K562 (cell line): ENCODE measurements around the gene TMEM135. TPM values are rescaled to one million over a fixed set of nuclear protein-coding genes. Genes with fewer than 3 reads are reported as not detected.
A peak's percentile ranks its signal among the peaks of the same experiment; 100 is the strongest.

ENCODE experiments used
- ATAC-seq: fragments of 200-7000 bp; cut with Tn5 transposase; 3 replicates; pipeline ENCODE4 v1.9.1; 2020; ENCODE audit warnings: moderate library complexity
- BruUV-seq: library from RNA; stranded (reverse); fragments of 400-500 nt; replicated peaks from 2 replicates; lab custom pipeline; 2021; lab: Mats Ljungman, UMichigan
- CTCF ChIA-PET: fragments of 300-600 bp; formaldehyde crosslinking; extraction: SDS; loops from one replicate; lab custom pipeline; 2021; ENCODE audit warnings: low intra/inter-chr PET ratio; lab: Yijun Ruan, JAX
- POLR2A ChIA-PET: fragments of 300-600, 350-650 bp; sonication (Branson Sonifier 250); formaldehyde crosslinking; extraction: SDS; loops from one replicate; lab custom pipeline; 2021; ENCODE audit warnings: antibody characterized with exemption, inconsistent platforms; lab: Yijun Ruan, JAX
- DNase-seq, 4 experiments: peaks; one replicate each; pipeline versions ENCODE4 v3.0.0 to v3.0.0-alpha.2; 2011 to 2018; ENCODE audit warnings: low spot score in 3 of 4, mixed read lengths in 3 of 4; ENCODE audit errors: extremely low read depth in 1 of 4
- FAIRE-seq: peaks from 2 replicates; lab custom pipeline; 2011; peaks lifted over from hg19 to GRCh38; lab: Jason Lieb, UNC
- H2AFZ ChIP-seq: 2 replicates; pipeline ENCODE4 v1.6.0; 2011; ENCODE audit warnings: low read depth, low read length, control low read depth, inconsistent platforms
- H3K27ac ChIP-seq: fragments of 200-600 bp; 3 replicates; pipeline ENCODE4 v1.8.0; 2011; ENCODE audit warnings: low read depth, mild to moderate bottlenecking, control low read depth, inconsistent platforms, low read length, moderate library complexity, mixed read lengths; ENCODE audit errors: extremely low read depth
- H3K27me3 ChIP-seq, 2 experiments: fragments of 300-600 bp in 1 of 2; 2 replicates in 1 of 2; 3 replicates in 1 of 2; pipeline versions ENCODE4 v1.6.0 to v1.8.0; 2011; ENCODE audit warnings: inconsistent platforms in 2 of 2, low read length in 2 of 2, mild to moderate bottlenecking in 1 of 2, mixed read lengths in 1 of 2, moderate library complexity in 1 of 2; ENCODE audit not compliant: control insufficient read depth in 2 of 2, insufficient read depth in 2 of 2
- H3K36me3 ChIP-seq: fragments of 300-600 bp; 3 replicates; pipeline ENCODE4 v1.8.0; 2011; ENCODE audit warnings: mild to moderate bottlenecking, low read length, inconsistent platforms; ENCODE audit not compliant: control insufficient read depth, insufficient read depth
- H3K4me1 ChIP-seq, 2 experiments: fragments of 200-600 bp in 1 of 2; replicated peaks in 1 of 2; 2 replicates in 1 of 2; 3 replicates in 1 of 2; pipeline versions ENCODE4 v1.5.1 to v1.8.0; 2011; ENCODE audit warnings: inconsistent platforms in 2 of 2, low read length in 2 of 2, mild to moderate bottlenecking in 1 of 2, mixed read lengths in 1 of 2, moderate library complexity in 1 of 2; ENCODE audit not compliant: control insufficient read depth in 2 of 2, insufficient read depth in 2 of 2
- H3K4me2 ChIP-seq: 2 replicates; pipeline ENCODE4 v1.6.1; 2011; ENCODE audit warnings: low read length, control low read depth, inconsistent platforms, mixed read lengths; ENCODE audit not compliant: insufficient read depth
- H3K4me3 ChIP-seq: fragments of 200-600 bp; sonication (generic), shearing (Covaris generic); 2 replicates; pipeline ENCODE4 v1.5.1; 2016; ENCODE audit warnings: control low read depth, inconsistent platforms
- H3K79me2 ChIP-seq: fragments of 200-600 bp; 3 replicates; pipeline ENCODE4 v1.8.0; 2011; ENCODE audit warnings: low read length, inconsistent platforms; ENCODE audit not compliant: control insufficient read depth, insufficient read depth
- H3K9ac ChIP-seq, 2 experiments: 2 replicates each; pipeline versions ENCODE4 v1.6.0 to v1.6.1; 2011; ENCODE audit warnings: low read depth in 2 of 2, low read length in 2 of 2, control low read depth in 1 of 2, inconsistent platforms in 1 of 2, mild to moderate bottlenecking in 1 of 2, mixed read lengths in 1 of 2; ENCODE audit not compliant: insufficient read depth in 1 of 2
- H3K9me1 ChIP-seq: one replicate; pipeline ENCODE4 v1.6.0; 2011; ENCODE audit warnings: inconsistent platforms, mild to moderate bottlenecking, low read length, moderate library complexity; ENCODE audit not compliant: control insufficient read depth, insufficient read depth
- H3K9me3 ChIP-seq: replicated peaks from 2 replicates; pipeline ENCODE4 v1.5.1; 2011; ENCODE audit warnings: low read depth, low read length, inconsistent platforms; ENCODE audit not compliant: control insufficient read depth, insufficient read depth
- H4K20me1 ChIP-seq: replicated peaks from 2 replicates; pipeline ENCODE4 v1.6.1; 2011; ENCODE audit warnings: low read length, inconsistent platforms, mixed read lengths; ENCODE audit not compliant: control insufficient read depth, insufficient read depth
- ARNT ChIP-seq, 2 experiments: fragments of 450-650 bp; IDR thresholded peaks; 2 replicates each; pipeline ENCODE4 v1.6.1; 2016; ENCODE audit warnings: mild to moderate bottlenecking in 1 of 2
- CEBPB ChIP-seq: fragments of 450-650 bp; IDR thresholded peaks from 2 replicates; pipeline ENCODE4 v1.6.1; 2016; ENCODE audit warnings: missing genetic modification characterization, missing compliant biosample characterization
- HNRNPLL ChIP-seq: fragments of 200-400 bp; formaldehyde crosslinking; IDR thresholded peaks from 2 replicates; pipeline ENCODE4 v1.6.1; 2017; ENCODE audit warnings: low read length, low read depth, mild to moderate bottlenecking; ENCODE audit not compliant: poor library complexity, severe bottlenecking
- MTA3 ChIP-seq: fragments of 450-650 bp; formaldehyde crosslinking; IDR thresholded peaks from 2 replicates; pipeline ENCODE4 v1.6.1; 2017; ENCODE audit warnings: mild to moderate bottlenecking, borderline replicate concordance
- RCOR1 ChIP-seq, 2 experiments: IDR thresholded peaks; 2 replicates each; pipeline ENCODE4 v1.6.1; 2012; ENCODE audit warnings: low read depth in 2 of 2, low read length in 2 of 2, borderline replicate concordance in 1 of 2, improper control_type of control experiment in 1 of 2
- ZBTB8A ChIP-seq: fragments of 450-650 bp; IDR thresholded peaks from 2 replicates; pipeline ENCODE4 v1.6.1; 2018; ENCODE audit warnings: mild to moderate bottlenecking, moderate library complexity; ENCODE audit not compliant: partially characterized antibody
- ZNF124 ChIP-seq: sonication (generic); formaldehyde crosslinking; IDR thresholded peaks from 2 replicates; pipeline ENCODE4 v1.8.1; 2022; ENCODE audit warnings: missing genetic modification reagents
- WGBS: fragments of 100-300 bp; shearing (Covaris generic); methylation state at CpG from one replicate; pipeline ENCODE4 v1.1.6; 2016; ENCODE audit warnings: low coverage, mixed read lengths; ENCODE audit not compliant: insufficient coverage; ENCODE audit errors: missing lambda C conversion rate; 5-methylcytosine and 5-hydroxymethylcytosine counted together
- in situ Hi-C: fragments of 300-500 bp; cut with MboI; formaldehyde crosslinking; loops from 4 replicates; pipeline ENCODE4 v1.15.0; 2018; ENCODE audit warnings: inconsistent platforms, mixed read lengths
- intact Hi-C: fragments of 100-400 bp; cut with micrococcal nuclease; formaldehyde crosslinking; loops from 2 replicates; pipeline ENCODE4 v1.14.2; 2022
- polyA plus RNA-seq, 8 experiments: library from polyadenylated mRNA; depleted of rRNA in 4 of 8; stranded (reverse) in 5 of 8; unstranded in 3 of 8; fragments of >200 nt; fragmentation: Nextera tagmentation in 2 of 8; fragmentation: Illumina TruSeq in 1 of 8; extraction: Ambion mirVana in 2 of 8; extraction: Trizol in 1 of 8; gene quantifications; 2 replicates each; pipeline versions ENCODE4 v1.2.1 to v1.2.3, GENCODE V29; 2011 to 2014; ENCODE audit warnings: inconsistent platforms in 1 of 8, missing spikeins in 1 of 8
- total RNA-seq, 7 experiments: library from RNA; depleted of rRNA in 6 of 7; stranded (reverse); fragments of >200 nt in 6 of 7; fragmentation: Illumina TruSeq in 2 of 7; extraction: Trizol in 2 of 7; gene quantifications; 2 replicates each; pipeline versions ENCODE4 v1.2.1 to v1.2.3, GENCODE V29; 2011 to 2021; ENCODE audit warnings: low replicate concordance in 1 of 7
- TF ChIP-seq, protein P1 (sequence below), 2 experiments: fragments of 450-650 bp in 1 of 2; IDR thresholded peaks; 2 replicates each; pipeline ENCODE4 v1.6.1; 2011 to 2017; ENCODE audit warnings: low read depth in 2 of 2, antibody characterized with exemption in 1 of 2, borderline replicate concordance in 1 of 2, low read length in 1 of 2, mild to moderate bottlenecking in 1 of 2, mixed read lengths in 1 of 2; ENCODE audit not compliant: control insufficient read depth in 1 of 2

The TMEM135 gene
- total and polyA plus RNA-seq, 9 of the 15 experiments (the other 6 are each of a cell fraction or from before 2014, with no cell fraction given) = 17.3 to 53.6 (median 24.9) TPM

DNA sequence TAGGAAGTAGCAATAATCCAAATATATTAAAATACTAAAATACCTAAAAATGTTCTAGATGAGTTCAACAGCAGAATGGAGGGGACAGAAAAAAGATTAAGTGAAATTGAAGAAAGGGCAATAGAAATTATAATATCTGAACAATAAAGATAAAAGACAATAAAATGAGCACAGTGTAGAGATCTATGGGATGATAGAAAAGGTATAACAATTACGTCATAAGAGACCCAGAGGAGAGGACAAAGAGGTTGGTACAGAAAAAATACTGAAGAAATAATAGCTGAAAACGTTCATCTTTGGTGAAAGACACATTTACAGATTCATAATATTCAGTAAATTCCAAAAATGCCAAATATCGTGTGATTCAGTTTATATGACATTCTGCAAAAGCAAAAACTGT is 143.4 kb downstream of the TMEM135 start:
- H3K4me3 ChIP-seq = no peak overlapping the region
- WGBS = 48% methylated on average over 3 of the region's 3 CpGs
- no peak overlapping the region for H3K27ac ChIP-seq
- TF ChIP-seq CEBPB (0 out of 2 replicates have a peak, but pooled peaks have one; percentile 15), ZNF124 (CRISPR knock-in tag) (no peak)
- no peaks in the 10 kb centered on the region for H3K27me3 ChIP-seq
- H2AFZ ChIP-seq = no peak overlapping the region
- no peak for DNase-seq
- no peak for ATAC-seq
- no peaks in the 10 kb centered on the region for H3K4me1 ChIP-seq
- no peak overlapping the region for H3K4me2 ChIP-seq
- no peak for FAIRE-seq
- ChIA-PET CTCF (no interaction called here), POLR2A (interaction anchor here (1.0 kb wide), 1 partner anchor 222 kb away, joined by 3 read pairs; no protein-coding TSS in a partner anchor)
- no peaks in the 10 kb centered on the region for H3K36me3 ChIP-seq
- BruUV-seq = no TSS peak
- H4K20me1 ChIP-seq = no peaks in the 10 kb centered on the region
- H3K79me2 ChIP-seq = peaks cover 2% of the 10 kb centered on the region; the same call in 1 of the 3 replicates
- in situ Hi-C loops = no loop called here
- no peaks in the 10 kb centered on the region for H3K9me3 ChIP-seq
- intact Hi-C loops = no loop called here
- no peak overlapping the region for H3K9ac ChIP-seq
- no peaks in the 10 kb centered on the region for H3K9me1 ChIP-seq

DNA sequence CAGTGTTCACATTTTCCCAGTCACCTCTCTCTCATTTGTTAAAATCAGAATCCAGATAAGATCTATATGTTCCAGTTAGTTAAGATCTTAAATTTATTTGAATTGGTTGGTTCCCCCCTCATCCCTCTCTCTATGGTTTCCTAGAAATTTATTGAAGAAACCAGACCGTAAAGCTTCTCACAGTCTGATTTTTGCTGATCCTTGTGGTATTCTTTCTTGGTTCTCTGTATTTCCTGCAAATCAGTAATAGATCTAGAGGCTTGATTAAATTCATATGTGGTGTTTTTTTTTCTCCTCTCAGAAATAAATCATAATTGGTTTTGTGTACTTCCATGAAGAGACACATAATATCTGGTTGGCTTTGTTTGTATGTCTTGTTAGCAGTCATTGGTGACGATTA is 147.5 kb downstream of the TMEM135 start:
- Histone ChIP-seq H3K27ac (no peak overlapping the region), H3K9me3 (no peaks in the 10 kb centered on the region), H3K9me1 (no peaks in the 10 kb centered on the region), H3K9ac (no peak overlapping the region), H3K79me2 (no peaks in the 10 kb centered on the region), H3K27me3 (no peaks in the 10 kb centered on the region), H4K20me1 (no peaks in the 10 kb centered on the region), H3K4me1 (0 out of 5 replicates have a peak, but pooled peaks cover 2% of the 10 kb centered on the region in 2 experiments), H2AFZ (no peak overlapping the region), H3K4me3 (no peak overlapping the region), H3K4me2 (no peak overlapping the region), H3K36me3 (no peaks in the 10 kb centered on the region)
- FAIRE-seq (no peak), ATAC-seq (no peak), DNase-seq (no peak)
- no TSS peak for BruUV-seq
- ChIA-PET CTCF (interaction anchor here (0.6 kb wide), 1 partner anchor 947 kb away, joined by 3 read pairs; no protein-coding TSS in a partner anchor), POLR2A (interaction anchor here (0.7 kb wide), 1 partner anchor 274 kb away, joined by 4 read pairs; no protein-coding TSS in a partner anchor)
- WGBS = 84% methylated on average over 2 of the region's 2 CpGs
- intact Hi-C loops (no loop called here), in situ Hi-C loops (no loop called here)
- TF ChIP-seq ZBTB8A (no peak), ARNT (IDR thresholded peaks at IDR 0.05) (no peak), MTA3 (no peak), HNRNPLL (no peak), RCOR1 (IDR thresholded peaks at IDR 0.05; ENCODE audit: borderline replicate concordance in 1 of 2, low read depth in 2 of 2, low read length in 2 of 2) (no peak)
- TF ChIP-seq, protein P1, sequence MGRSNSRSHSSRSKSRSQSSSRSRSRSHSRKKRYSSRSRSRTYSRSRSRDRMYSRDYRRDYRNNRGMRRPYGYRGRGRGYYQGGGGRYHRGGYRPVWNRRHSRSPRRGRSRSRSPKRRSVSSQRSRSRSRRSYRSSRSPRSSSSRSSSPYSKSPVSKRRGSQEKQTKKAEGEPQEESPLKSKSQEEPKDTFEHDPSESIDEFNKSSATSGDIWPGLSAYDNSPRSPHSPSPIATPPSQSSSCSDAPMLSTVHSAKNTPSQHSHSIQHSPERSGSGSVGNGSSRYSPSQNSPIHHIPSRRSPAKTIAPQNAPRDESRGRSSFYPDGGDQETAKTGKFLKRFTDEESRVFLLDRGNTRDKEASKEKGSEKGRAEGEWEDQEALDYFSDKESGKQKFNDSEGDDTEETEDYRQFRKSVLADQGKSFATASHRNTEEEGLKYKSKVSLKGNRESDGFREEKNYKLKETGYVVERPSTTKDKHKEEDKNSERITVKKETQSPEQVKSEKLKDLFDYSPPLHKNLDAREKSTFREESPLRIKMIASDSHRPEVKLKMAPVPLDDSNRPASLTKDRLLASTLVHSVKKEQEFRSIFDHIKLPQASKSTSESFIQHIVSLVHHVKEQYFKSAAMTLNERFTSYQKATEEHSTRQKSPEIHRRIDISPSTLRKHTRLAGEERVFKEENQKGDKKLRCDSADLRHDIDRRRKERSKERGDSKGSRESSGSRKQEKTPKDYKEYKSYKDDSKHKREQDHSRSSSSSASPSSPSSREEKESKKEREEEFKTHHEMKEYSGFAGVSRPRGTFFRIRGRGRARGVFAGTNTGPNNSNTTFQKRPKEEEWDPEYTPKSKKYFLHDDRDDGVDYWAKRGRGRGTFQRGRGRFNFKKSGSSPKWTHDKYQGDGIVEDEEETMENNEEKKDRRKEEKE (IDR thresholded peaks at IDR 0.05; ENCODE audit: borderline replicate concordance in 1 of 2, control insufficient read depth in 1 of 2, low read depth in 2 of 2, low read length in 1 of 2) = no peak
